ACHN (cell line): Measurements from ENCODE around the gene GSG1L.
"Not testable (repeated sequence)": the region's sequence is repeated elsewhere in the genome, so short reads cannot be mapped to it uniquely, and the experiment has no call there.

ENCODE experiments used
- DNase-seq: peaks from one replicate; pipeline ENCODE4 v3.0.0-alpha.2; 2015
- in situ Hi-C: cut with HindIII; loops from 2 replicates; pipeline ENCODE4 v1.10.0; 2017; ENCODE audit warnings: low sequenced_read_pairs, low pct_ligation_motif_present, low pct_unique_long_range_greater_than_20kb

GSG1L gene

GRCh38 chr16:27899736-27900135 lies 163.8 kb downstream of the GSG1L start:
- in situ Hi-C loops: no loop called here
- no peak for DNase-seq

- no peak for DNase-seq
- in situ Hi-C loops: no loop called here
Observed at GRCh38 chr16:27894386-27894785, 169.1 kb downstream of the GSG1L start.

GRCh38 chr16:27892879-27893278 lies 170.6 kb downstream of the GSG1L start:
- peak; percentile 5 for DNase-seq
- in situ Hi-C loops: no loop called here

GRCh38 chr16:27890866-27891265 lies 172.6 kb downstream of the GSG1L start:
- DNase-seq: no peak
- in situ Hi-C loops: no loop called here

GRCh38 chr16:27890006-27890405 lies 173.5 kb downstream of the GSG1L start:
- in situ Hi-C loops: no loop called here
- DNase-seq: no peak

- DNase-seq: no peak
Observed at GRCh38 chr16:27883576-27883975, 179.9 kb downstream of the GSG1L start.

GRCh38 chr16:27880287-27880686 lies 183.2 kb downstream of the GSG1L start:
- in situ Hi-C loops: no loop called here

More at GRCh38 chr16:27883576-27883975, 179.9 kb downstream of the GSG1L start:
- in situ Hi-C loops: no loop called here

GRCh38 chr16:27879601-27880247 lies 183.8 kb downstream of the GSG1L start:
- DNase-seq: no peak
- in situ Hi-C loops: no loop called here

More at GRCh38 chr16:27880287-27880686, 183.2 kb downstream of the GSG1L start:
- DNase-seq: no peak

- in situ Hi-C loops, DNase-seq: not testable (repeated sequence)
Observed at GRCh38 chr16:27872627-27873026, 190.9 kb downstream of the GSG1L start.

GRCh38 chr16:27870116-27870798 lies 193.3 kb downstream of the GSG1L start:
- no peak for DNase-seq
- in situ Hi-C loops: no loop called here

- no peak for DNase-seq
- in situ Hi-C loops: no loop called here
Observed at GRCh38 chr16:27869411-27869810, 194.1 kb downstream of the GSG1L start.

- in situ Hi-C loops: no loop called here
- no peak for DNase-seq
Observed at GRCh38 chr16:27868180-27868579, 195.3 kb downstream of the GSG1L start.

- in situ Hi-C loops: no loop called here
- DNase-seq: peak; percentile 80
Observed at GRCh38 chr16:27867122-27868110, 196.1 kb downstream of the GSG1L start.

- DNase-seq: no peak
- in situ Hi-C loops: no loop called here
Observed at GRCh38 chr16:27863377-27863776, 200.1 kb downstream of the GSG1L start.

GRCh38 chr16:27862953-27863352 lies 200.6 kb downstream of the GSG1L start:
- in situ Hi-C loops: no loop called here

GRCh38 chr16:27860091-27860490 lies 203.4 kb downstream of the GSG1L start:
- in situ Hi-C loops: no loop called here
- DNase-seq: no peak

More at GRCh38 chr16:27862953-27863352, 200.6 kb downstream of the GSG1L start:
- DNase-seq: no peak

- in situ Hi-C loops: no loop called here
- no peak for DNase-seq
Observed at GRCh38 chr16:27859020-27859419, 204.5 kb downstream of the GSG1L start.

- DNase-seq: no peak
- in situ Hi-C loops: no loop called here
Observed at GRCh38 chr16:27853651-27854050, 209.9 kb downstream of the GSG1L start.

- DNase-seq: no peak
- in situ Hi-C loops: no loop called here
Observed at GRCh38 chr16:27853101-27853500, 210.4 kb downstream of the GSG1L start.
